NOMO-1 treated with DMSO at 0.1 percent for 48 hours (cell line): Measurements from ENCODE around the gene PI4KA.
A peak's percentile ranks its signal among the peaks of the same experiment; 100 is the strongest.
"Not testable (repeated sequence)": the region's sequence is repeated elsewhere in the genome, so short reads cannot be mapped to it uniquely, and the experiment has no call there.

Source experiments
- DNase-seq: peaks from one replicate; lab custom pipeline; 2025; ENCODE audit not compliant: unreplicated experiment; lab: John Stamatoyannopoulos, UW

The PI4KA gene

GRCh38 chr22:20702175-20702545, 156.5 kb downstream of the PI4KA start:
- not testable (repeated sequence) for DNase-seq

DNA sequence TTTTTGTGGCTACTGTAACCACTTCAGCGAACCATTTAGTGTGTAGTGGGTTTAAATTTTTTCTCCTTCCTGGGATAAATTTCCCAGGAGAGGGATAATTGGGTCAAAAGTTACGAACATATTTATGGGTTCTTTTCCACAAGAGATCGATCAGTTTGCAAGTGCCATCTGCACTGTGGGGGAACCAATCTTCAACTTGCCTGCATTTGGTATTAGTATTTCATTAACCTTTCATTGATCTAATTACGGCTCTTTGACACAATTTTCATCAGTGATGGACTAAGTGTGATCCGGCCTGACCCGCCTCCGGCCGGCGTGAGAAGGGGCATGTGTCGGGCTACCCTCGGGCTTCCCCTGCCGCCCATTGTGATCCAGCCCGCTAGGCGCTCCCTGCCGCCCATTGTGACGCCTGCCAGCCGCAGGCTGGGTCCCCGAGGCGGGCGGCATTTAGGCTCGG, 156.9 kb downstream of the PI4KA start:
- DNase-seq: not testable (repeated sequence)

DNA sequence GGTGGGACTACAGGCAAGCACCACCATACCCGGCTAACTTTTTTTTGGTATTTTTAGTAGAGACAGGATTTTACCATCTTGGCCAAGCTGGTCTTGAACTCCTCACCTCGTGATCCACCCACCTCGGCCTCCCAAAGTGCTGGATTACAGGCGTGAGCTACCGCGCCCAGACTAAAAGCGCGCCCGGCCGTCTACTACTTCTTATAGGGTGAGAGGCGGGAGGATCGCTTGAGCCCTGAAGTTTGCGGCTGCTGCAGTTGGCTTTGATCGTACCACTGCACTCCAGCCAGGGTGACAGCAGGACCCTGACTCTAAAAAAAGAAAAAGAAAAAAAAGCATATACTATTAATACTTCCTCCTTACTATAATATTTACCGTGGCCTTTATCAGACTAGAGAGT, 158.3 kb downstream of the PI4KA start:
- not testable (repeated sequence) for DNase-seq

GRCh38 chr22:20699856-20700255, 158.8 kb downstream of the PI4KA start:
- not testable (repeated sequence) for DNase-seq

DNA sequence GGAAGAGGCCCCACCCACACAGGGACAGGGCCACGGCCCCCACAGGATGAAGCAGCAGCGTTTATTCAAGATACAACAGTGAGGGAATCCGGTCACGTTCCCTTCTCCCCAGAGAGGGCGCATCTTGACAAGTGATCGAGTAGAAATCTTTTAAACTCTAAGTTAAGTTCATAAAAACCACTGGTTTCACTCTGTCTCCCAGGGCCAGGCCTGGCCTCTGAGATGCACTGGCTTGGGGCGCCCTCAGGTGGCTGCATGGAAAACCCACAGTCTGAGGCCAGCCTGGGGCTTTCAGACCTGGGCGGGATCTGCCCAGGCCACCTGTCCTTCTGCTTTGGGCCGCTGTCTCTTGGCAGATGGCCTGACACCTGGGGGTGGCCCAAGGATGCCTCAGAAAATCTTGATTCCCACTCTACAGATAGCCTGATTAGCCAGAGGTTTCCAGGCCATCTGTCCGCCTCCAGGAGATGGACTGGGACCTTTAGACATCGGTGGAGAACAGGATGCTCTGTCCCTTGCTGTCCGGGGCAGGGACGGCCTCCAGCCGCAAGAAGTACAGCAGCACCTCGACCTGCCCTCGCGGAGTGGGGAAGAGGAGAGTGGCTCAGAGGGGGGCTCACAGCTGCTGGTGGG, 161.0 kb downstream of the PI4KA start:
- peak; percentile 84 for DNase-seq

- DNase-seq: not testable (repeated sequence)
Observed at GRCh38 chr22:20696056-20696455, 162.6 kb downstream of the PI4KA start.

DNA sequence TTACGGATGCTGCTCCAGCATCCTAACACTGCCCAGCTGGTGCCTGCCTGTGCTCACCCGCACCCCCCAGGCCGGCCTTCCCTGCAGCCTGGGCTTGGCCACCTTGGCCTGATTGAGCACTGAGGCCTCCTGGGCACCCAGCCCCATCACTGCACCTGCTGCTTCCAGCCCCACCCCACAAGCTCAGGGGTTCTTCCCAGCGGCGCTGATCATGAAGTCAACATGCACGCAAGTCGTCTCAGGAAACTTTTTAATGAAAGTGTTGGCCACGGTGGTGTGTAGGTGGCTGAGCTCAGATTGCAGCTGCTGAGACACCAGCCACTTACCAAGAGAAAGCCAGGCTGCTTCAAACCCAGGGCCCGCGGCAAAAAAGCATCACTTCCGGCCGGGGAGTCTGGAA, 163.4 kb downstream of the PI4KA start:
- not testable (repeated sequence) for DNase-seq

DNA sequence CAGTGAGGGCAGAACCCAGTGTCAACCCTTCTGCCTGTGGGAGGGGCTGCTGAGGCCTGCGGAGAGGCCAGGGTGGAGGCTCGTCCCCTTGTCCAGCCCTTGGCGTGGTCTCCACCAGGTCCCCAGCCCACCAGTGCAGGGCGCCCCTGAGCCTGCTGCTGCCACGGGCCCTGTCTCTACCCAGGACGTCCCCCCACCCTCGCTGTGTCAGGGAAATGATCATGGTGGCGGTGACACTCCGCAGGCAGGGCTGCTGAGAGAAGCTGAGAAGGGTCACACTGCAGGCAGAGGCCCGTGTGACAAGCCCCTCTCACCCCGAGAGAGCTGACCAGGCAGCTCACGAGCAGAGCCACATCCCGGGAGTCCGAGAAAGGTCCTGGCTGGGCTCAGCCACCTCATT, 164.4 kb downstream of the PI4KA start:
- DNase-seq: not testable (repeated sequence)

- not testable (repeated sequence) for DNase-seq
Observed at GRCh38 chr22:20692926-20693325, 165.7 kb downstream of the PI4KA start.

- DNase-seq: not testable (repeated sequence)
Observed at GRCh38 chr22:20690586-20691317, 167.9 kb downstream of the PI4KA start.

DNA sequence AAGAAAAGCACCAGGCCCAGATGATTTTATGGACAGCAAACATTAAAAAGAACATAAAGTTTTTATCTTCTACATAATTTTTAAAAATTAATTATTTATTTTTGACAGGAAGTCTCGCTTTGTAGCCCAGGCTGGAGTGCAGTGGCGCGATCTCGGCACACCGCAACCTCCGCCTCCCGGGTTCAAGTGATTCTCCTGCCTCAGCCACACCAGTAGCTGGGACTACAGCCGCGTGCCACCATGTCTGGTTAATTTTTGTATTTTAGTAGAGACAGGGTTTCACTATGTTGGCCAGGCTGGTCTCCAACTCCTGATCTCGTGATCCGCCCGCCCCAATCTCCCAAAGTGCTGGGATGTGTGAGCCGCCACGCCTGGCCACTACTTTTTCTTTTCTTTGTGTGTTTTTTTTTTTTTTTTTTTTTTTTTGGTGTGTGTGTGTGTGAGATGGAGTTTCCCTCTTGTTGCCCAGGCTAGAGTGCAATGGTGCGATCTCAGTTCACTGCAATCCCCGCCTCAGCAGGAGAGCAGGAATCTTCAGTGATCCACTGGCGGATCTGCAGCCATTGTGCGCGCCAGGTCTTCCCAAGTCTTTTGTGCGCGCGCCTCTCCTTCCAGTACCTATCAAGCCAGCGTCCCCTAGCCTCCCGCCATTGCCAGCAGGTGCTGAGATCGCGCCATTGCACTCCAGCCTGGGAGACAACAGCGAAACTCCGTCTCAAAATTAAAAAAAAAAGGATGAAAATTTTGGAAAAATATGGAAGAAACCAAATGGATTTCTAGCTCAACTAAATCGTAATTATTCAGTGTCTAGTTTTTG, 171.0 kb downstream of the PI4KA start:
- not testable (repeated sequence) for DNase-seq

- DNase-seq: not testable (repeated sequence)
Observed at GRCh38 chr22:20685764-20686163, 172.8 kb downstream of the PI4KA start.

GRCh38 chr22:20678792-20679435, 179.7 kb downstream of the PI4KA start:
- DNase-seq: not testable (repeated sequence)

DNA sequence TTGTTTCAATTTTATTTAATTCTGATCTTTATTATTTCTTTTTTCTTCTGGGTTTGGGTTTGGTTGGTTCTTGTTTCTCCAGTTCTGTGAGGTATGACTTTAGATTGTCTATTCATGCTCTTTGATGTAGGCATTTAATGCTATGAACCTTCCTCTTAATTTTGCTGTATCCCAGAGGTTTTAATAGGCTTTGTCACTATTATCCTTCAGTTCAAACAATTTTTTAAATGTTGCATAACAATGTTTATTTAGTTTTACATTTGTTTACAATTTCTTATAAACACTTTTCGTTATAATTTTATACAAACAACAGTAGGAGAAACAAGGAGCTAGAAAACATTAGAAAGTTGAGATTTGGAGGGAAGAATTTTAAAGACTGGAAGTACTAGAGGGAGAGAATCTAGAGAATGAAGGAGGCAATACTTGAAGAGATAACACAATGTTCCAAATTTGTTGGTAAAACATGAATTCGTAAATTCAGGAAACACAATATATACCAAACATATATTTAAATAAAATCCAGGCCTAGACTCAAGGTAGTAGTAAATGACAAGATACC, 180.8 kb downstream of the PI4KA start:
- no peak for DNase-seq

DNA sequence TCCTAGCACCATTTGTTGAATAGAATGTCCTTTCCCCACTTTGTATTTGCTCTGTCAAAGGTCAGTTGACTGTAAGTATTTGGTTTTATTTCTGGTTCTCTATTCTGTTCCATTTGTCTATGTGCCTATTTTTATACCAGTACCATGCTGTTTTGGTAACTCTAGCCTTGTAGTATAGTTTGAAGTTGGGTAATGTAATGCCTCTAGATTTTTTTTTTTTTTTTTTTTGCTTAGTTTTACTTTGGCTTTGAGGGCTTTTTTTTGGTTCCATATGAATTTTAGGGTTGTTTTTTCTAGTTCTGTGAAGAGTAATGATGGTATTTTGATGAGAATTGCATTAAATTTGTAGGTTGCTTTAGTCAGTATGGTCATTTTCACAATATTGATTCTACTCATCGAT, 183.0 kb downstream of the PI4KA start:
- not testable (repeated sequence) for DNase-seq

GRCh38 chr22:20674998-20675397, 183.6 kb downstream of the PI4KA start:
- DNase-seq: no peak

- DNase-seq: no peak
Observed at GRCh38 chr22:20673295-20674195, 185.1 kb downstream of the PI4KA start.

- no peak for DNase-seq
Observed at GRCh38 chr22:20672732-20673131, 185.9 kb downstream of the PI4KA start.

- DNase-seq: no peak
Observed at GRCh38 chr22:20672082-20672424, 186.6 kb downstream of the PI4KA start.
